LoVo (cell line): ENCODE data around the gene CNGA2.
"Not testable (repeated sequence)": the region's sequence is repeated elsewhere in the genome, so short reads cannot be mapped to it uniquely, and the experiment has no call there.

Experiments
- DNase-seq: peaks from one replicate; pipeline ENCODE4 v3.0.0-alpha.2; 2016; ENCODE audit warnings: low spot score

CNGA2 gene

DNA sequence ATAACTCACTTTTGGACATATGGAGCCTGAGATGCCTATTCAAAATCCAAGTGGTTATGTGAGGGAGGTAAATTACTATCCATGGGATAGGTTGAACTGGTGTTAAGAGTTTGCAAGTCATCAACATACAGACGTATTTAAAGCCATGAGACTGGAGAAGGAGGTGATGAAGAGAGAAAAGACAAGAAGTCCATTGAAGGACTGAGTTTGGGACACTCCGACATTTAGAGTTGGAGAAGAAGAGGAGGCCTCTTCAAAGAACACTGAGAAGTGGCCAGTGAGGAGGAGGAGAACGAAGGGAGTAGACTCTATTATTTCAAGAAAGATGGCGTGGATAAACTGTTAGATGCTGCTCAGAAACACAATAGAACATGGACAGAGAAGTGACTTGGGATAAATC is at the start of gene CNGA2:
CNGA2 (plus strand) TSS at position 301 of the 400 bp plus-strand sequence. CDS start 3,738 bp downstream, outside the sequence.
- no peak for DNase-seq

DNA sequence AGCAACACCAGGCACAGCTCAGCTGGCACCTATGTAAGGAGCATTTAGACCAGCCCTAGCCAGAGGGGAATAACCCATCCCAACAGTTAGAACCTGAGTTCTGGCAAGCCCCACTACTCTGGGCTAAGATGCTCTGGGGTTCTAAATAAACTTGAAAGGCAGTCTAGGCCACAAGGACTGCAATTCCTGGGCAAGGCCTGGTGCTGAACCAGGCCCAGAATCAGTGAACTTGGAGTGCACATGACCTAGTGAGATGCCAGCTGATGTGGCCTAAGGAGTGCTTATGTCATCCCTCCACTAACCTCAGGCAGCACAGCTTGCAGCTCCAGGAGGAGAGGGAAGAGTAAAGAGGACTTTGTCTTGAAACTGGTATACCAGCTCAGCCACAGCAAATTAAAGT is 46.9 kb upstream of the CNGA2 start:
- DNase-seq: no peak

DNA sequence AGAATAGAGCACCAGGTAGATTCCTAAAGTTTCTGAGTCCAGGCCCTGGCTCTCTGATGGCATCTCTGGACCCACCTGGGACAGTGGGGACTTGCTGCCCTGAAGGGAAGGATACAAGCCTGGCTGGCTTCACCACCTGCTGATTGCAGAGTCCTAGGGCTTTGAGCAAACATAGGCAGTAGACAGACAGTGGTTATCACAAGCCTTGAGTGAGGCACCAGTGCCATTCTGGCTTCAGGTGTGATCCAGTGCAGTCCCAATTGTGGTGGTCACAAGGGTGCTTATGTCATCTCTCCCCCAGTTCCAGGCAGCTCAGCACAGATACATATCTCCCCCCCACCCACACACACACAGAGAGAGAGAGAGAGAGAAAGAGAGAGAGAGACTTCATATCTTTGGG is 45.9 kb upstream of the CNGA2 start:
- DNase-seq: no peak

DNA sequence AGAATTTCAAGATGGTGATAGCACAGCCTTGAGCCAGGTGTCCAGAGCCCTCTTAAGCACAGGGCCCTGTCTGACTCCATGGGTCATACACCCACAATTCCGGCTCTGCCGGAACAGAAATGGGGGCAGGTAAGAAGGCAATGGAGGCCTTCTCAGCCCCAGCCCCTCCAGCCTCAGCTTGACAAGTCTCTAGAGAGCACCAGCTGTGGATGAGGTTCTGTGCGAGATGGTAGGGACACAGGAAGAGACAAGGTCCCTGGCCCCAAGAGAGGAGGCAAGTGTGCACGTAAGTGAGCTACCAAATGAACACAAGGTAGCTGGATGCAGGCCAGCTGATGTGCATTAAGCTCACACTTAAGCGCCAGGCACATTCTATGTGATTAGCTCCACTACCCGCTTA is 41.7 kb upstream of the CNGA2 start:
- no peak for DNase-seq

DNA sequence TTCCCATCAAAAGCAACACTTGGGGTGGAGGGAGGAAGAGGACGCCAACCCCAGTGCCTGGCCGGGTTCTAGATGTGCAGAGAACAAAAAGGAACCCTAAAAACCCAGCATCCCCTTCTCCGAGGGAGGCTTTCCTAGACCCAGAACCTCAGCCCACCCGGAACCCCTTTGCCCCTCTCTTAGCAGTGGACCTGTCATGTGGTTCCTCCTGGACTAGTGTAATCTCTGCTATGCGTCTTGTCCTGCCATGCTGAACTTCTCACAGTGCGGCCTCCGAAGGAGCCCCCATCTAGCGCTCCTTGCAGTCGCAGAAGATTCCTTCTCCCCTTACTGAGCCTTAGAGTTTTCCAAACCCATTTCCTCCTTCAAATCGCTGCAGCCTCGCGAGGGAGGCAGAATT is 40.4 kb upstream of the CNGA2 start:
- DNase-seq: no peak

DNA sequence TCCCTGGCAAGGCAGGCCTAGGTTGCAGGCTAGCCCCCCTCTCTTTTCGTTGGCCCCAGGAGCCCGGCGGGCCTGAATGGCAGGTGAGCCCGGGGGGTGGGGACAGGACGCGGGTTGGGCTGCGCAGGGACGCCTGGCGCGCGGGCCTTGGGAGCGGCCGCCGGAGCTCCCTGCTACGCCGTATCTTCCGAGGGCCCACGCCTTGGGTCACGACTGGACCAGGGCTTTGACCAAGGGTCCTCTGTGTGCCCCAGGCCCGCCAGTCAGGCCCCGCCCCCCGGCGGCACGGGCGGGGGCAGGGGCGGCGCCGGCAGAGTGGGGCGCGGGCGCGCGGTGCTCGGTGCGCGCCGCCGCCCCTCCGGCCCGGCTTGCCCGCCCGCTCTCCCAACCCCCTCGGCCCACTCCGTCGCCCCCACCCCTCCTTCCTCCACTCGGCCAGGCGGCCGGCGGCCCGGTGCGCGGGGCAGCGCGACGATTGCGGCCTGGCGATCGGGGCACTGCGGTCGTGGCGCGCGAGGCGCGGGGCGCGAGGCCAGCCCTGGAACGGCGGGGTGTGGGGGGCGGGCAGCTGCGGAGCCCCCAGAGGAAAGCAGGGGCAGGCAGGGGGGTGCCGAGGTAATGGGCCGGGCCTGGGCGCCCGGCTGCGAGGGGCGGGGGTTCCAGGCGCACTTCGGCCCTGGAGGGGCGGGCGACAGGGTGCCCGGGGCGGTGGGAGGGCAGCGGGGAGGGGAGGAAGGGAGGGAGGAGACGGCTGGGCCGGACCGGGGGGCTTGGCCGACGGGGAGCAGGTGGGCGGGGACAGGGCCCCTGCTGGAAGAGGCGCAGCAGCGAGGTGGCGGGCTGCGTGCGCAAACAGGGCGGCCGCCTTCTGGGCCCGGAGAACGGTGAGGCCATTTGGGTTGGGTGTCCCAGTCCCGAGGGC is 39.6 kb upstream of the CNGA2 start, which contains the start of gene PRRG3:
PRRG3 (plus strand) TSS at position 798 of the 922 bp plus-strand sequence. CDS start 3,357 bp downstream, outside the sequence.
- DNase-seq: no peak

DNA sequence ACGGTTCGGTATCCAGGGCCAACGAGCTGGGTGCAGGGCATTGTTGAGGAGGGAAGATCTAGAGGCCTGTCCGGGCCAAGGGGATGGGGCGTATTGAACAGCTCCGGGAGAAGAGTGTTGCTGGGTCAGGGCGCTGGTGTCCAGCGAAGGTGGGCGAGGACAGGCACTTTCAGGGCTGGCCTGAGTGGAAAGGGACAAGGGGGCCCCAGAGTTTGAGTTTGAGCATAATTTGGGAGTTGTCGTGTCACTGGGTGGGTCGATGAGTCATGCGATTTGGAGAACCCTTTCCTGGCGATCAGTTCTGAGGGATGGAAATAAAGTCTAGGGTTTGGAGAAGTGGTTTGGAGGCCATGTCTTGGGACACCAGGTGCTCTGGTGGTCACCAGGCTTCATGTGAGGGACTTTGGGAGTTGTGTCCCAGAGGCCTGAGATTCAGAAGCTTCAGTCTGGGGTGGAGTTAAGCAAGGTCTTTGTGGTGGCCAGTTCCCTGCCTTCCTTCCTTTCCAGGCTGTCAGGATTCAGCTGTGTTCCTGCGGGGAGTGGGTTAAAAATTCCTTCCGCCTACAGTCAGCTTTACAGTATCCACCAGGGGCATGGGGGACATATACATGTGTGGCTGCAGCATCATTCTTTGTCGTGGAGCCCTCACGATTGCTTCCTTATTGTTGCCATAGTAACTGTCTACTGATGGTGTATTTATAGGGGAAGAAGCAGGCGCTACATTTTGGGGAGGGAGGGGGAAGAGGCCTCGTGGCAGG is 38.8 kb upstream of the CNGA2 start:
- DNase-seq: no peak

DNA sequence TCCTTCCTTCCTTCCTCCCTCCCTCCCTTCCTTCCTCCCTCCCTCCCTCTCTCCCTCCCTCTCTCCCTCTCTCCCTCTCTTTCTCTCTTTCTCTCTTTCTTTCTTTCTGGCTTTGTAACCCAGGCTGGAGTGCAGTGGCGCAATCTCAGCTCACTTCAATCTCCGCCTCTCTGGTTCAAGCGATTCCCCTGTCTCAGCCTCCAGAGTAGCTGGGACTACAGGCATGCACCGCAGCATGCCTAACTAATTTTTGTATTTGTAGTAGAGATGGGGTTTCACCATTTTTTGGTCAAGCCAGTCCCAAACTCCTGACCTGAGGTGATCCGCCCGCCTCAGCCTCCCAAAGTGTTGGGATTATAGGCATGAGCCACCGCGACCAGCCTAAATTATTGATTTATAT is 37.5 kb upstream of the CNGA2 start:
- DNase-seq: not testable (repeated sequence)

DNA sequence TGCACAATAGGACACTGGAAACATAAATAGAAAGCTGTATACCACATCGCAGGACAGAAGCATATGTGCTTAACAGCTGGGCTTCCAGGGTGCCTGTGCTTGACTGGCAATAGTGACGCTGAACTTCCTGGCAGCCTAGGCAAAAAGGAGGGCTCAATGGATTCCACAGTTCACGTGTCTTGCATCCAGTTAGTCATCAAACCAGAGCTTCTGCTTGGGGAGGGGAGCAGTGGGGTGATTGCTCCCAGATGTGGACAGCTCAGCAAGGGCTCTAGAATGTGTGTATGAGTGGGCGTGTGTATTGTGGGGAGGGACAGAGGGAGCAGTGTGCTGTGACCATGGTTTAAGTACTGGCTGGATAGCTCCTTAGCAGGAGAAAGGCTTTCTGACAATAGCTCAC is 37.0 kb upstream of the CNGA2 start:
- DNase-seq: no peak

DNA sequence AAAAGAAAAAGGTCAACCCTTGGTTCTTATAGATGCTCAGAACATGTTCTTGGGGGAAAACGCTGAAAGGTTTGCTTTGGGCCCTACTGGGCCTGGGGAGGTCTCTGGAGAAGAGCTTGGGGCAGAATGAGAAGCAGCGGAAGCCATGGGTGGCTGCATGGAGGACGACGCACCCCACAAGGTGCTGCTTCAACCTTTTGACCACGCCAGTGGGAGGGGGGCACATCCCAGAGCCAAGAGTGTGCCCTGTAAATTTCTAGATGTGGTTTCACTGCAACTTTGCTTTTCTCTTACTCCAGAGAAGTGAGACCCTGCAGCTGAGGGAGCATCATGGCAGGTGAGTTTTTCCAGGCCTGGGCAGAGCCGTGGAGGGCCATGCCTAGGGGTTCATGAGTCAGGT is 36.1 kb upstream of the CNGA2 start:
- no peak for DNase-seq

DNA sequence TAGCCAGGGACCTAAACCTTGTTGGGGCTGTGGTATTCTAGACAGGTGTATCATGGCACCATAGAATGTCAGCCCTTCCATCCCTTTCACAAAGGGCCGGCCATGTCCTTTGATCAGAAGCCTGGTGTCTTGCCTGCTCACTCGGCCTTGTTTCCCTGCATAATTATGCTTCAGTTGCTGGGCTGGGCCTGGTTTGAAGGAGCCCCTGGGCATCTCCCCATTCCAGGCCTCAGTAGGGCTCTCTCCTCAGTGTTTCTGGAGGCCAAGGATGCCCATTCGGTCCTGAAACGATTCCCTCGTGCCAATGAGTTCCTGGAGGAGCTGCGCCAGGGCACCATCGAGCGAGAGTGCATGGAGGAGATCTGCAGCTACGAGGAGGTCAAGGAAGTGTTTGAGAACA is 34.8 kb upstream of the CNGA2 start:
- no peak for DNase-seq

DNA sequence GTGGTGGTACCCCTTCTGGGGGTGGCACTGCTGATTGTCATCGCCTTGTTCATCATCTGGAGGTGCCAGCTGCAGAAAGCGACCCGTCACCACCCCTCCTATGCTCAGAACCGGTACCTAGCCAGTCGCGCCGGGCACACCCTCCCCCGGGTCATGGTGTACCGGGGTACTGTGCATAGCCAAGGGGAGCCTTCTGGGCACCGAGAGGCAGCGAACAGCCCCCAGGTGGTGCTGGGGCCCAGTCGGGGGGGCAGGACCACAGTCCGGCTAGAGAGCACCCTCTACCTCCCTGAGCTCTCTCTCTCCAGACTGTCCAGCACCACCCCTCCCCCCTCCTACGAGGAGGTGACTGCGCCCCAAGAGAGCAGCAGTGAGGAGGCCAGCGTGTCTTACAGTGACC is 34.0 kb upstream of the CNGA2 start:
- no peak for DNase-seq

DNA sequence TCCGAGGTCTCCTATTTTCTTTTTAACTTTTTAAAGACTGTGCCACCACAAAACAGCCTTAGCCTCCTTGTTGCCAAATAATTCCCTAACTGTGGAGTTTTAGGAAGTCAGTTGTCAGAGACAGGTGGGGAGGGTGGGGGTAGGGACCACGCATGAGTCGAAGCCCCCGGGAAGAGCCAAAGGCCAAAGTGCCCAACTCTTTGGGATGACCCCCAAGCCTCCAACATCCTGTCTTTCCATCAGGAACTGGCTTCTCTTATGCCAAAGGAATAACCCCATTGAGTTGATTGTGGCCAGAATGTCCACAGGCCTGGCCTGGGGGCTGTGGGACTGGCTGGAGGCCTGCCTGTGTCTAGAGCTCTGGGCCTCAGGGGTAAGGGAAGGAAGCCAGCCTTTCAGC is 33.5 kb upstream of the CNGA2 start:
- no peak for DNase-seq

DNA sequence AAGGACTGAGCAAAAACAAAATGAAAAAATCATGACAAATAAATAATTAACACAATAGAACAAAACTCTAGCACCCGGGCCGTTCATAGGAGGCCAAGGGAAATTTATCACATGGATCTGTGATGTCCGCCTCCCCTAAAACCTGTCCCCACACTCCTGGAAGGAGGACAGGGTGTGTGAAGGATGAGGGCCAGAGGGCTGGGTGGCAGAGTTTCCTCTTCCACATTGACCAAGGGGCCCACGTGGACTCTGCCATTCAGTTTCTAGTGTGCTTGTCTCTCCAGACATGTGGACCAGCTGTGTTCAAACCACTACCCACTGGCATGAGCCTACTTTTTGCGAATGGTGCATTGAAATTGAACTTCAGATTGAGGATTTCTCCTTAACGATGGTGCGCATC is 33.0 kb upstream of the CNGA2 start:
- DNase-seq: no peak

DNA sequence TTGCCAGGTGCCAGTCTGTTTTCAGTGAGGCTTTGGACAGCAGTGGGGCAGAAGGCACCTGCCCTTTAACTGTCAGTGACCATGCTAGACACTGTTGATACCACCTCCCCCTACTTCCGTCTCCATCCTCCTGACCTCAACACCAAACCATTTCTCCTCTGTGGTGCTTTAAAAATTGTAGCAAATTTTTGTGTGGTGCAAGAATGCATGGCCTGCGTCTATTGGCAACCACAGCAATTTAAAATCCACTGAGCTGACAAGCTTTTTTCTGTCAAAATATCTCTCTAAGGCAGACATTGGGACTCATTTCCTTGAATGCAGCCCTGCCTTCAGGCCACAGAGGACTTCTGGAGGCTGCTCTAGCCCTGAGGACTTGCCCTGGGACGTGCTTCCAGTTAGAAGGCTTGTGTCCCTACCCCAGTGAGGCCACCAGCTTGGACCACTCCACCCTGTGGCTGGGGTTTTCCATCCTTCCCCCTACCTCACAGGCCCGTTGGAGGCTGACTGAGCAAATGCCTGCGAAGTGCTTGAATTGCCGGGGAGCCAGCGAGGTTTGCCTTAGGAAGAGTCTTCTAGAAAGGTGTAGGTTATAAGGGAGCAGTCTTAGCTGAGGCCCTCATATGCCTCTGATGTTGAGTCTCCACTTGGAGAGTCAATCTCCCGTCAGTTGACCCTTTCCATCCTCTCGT is 32.4 kb upstream of the CNGA2 start:
- no peak for DNase-seq

DNA sequence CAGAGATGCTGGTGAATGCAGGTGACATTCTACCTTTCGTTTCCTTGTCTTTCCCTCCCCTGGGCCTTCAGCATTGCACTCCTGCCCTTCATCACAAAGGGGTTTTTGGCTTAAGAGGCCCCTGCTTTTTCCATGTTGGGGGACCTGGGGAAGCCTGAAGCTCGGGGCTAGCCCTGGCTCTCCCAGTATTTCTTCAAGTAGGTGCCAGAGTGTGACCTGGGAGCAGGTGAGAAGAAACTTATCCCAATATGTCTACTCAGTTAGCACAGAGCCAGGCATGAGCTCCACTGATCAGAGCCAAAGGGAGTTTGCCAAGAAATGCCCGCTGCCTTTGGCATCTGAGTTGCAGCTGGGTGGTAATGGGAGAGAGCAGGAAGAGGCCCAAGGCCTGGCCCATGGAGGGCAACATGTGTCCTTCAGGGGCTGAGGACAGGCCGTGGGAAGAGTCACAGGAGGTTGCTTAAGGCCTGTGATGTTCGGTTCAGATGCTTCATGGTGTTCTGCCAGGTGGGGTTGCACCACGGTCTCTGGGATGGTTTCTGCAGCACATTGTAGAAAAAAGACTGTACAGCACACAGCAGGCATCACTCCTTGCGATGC is 31.7 kb upstream of the CNGA2 start:
- DNase-seq: no peak

DNA sequence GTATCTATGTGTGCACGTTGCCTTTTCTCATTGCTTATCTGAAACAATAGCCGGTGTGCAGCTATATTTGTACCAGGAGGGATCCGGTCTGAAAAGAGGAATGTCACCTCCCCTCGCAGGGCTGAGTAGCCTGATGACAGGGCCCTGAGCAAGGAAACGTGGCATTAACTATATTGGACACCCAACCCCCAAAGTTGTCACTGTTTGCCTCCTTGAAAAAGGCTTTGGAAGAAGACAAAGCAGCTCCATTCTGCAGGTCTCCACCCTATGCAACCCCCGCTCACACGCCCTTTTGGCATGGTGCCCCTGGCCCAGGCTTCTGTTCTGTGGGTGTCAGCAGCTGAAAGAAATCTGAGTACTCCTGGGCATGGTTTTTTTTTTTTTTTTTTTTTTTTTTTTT is 31.1 kb upstream of the CNGA2 start:
- DNase-seq: no peak

DNA sequence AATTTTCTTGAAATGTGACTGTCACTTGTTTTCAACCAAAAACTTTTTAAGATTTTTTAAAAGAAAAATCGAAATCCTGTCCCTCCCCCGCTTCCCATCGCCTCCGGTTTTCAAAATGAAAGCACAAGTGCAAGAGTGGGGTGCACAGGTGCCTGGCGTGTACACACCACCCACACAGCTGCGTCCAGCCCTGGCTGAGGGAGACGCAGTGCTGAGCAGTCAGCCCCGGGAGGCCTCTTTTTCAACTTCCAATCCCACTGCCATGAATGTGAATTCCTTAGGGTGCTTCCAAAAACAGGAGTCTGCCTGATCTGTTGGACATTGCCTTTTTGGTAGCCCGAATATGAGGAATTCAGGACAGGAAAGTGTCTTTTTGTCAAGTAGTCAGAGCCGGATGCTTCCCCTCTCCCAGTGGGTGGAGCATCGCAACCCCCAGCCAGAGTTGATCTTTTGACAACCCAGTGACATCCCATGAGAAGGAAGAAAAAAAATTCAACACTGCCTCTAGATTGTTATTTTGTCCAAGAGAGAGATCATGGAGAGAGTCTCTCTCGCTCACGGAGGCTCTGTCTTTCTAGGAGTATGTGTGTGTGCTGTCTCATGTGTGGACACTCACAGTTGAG is 30.4 kb upstream of the CNGA2 start:
- DNase-seq: no peak

DNA sequence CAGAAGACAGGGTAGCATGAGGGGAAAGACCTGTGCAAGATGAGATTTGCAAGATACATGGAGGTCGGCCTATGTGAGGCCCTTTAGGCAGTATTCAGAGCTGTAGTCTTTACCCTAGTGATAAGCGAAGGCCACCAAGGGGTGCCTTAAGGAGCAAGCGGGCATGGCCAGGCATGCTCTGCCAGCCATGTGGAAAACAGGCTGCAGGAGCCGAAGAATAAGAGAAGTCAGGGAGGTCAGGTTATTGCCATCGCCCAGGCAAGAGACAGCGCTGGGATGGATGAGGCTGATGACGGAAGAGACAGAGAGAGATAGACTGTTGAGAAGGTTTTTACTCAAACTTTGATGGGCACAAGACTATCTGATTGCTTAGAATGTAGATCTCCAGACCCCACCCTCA is 25.7 kb upstream of the CNGA2 start:
- no peak for DNase-seq

DNA sequence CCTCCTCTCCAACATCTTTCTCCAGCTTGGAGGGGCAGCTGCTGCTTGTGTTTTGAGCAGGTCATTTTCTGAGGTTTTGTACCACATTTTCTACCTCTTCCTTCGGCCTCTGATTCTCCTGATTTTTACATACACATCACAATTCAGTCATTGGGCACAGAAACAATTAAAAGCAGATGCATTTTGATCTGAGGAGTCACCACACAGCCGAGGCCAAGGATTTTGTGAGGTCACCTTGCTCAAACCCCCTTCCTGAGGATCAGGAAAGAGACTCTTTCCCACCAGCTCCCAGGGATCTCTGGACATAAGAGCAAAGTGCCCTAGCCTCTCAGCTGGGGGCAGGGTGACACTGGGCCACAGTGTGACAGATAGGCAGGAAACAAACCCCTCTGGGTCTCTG is 24.1 kb upstream of the CNGA2 start:
- no peak for DNase-seq

DNA sequence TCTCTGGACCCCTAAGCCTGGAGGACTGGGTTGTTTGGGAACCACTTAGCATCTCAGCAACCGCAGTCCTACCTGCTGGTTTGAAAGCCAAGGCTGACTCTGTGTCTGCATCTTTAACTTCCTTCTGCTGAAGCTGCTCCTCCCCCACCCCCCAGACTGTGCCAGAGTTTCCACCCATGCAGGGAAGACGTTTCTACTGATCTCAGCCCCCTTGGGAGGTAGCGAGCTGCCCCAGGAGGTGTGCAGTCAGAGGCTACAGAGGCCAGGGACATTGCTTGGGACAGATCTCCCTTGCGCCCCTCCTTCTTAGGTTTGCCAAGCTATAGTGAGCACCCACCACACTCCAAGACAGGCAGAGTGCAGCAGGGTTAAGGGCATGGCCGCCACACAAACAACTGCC is 23.4 kb upstream of the CNGA2 start:
- no peak for DNase-seq

DNA sequence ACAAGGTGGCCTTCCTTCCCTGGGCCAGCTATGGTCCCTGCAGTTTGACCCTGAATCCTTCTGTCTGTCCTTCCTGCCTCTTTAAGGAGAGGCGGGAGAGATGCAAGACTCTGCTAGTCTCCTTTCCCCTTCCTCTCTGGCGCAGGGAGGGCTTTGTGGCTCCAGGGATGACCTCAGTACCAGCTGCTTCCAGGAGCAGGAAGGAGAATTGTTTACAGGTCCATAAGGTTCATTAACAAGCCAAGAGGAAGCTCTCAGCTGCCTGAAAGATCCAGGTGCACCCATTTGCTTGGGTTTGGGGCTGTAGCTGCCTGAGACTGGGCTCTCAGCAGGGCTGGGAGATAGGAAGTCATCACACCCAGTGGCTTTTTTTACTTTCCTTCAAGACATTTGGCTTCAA is 22.8 kb upstream of the CNGA2 start:
- no peak for DNase-seq
